T follicular helper cell (primary cell): ENCODE data around the gene KNDC1.
"Not testable (repeated sequence)": the region's sequence is repeated elsewhere in the genome, so short reads cannot be mapped to it uniquely, and the experiment has no call there.

Source experiments
- DNase-seq: peaks from one replicate; pipeline ENCODE4 v3.0.0-alpha.2; 2020; ENCODE audit warnings: low read depth

The KNDC1 gene

GRCh38 chr10:133124357-133125211, 35.4 kb upstream of the KNDC1 start:
- no peak for DNase-seq

DNA sequence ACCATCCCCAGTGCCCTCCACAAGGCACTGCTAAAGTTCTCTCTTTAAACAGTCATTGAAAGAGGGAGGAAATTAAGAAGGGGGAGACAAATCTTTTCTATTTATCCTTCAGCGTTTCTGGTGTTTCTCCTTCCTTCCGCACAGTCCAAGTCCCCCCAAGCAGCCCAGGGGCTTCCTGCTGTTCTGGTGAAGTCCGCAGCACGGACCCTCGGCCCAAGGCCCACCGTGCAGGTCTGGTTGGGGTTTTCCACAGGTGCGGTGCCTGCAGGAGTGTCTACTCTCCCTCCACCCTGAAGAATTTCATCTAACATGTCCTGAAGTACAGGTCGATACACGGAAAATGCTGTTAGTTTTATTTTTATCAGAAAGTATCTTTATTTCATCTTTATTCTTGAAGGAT, 34.1 kb upstream of the KNDC1 start:
- no peak for DNase-seq

GRCh38 chr10:133126431-133127290, 33.4 kb upstream of the KNDC1 start:
- no peak for DNase-seq

- peak; percentile 28 for DNase-seq
Observed at GRCh38 chr10:133127291-133128125, 32.5 kb upstream of the KNDC1 start.

DNA sequence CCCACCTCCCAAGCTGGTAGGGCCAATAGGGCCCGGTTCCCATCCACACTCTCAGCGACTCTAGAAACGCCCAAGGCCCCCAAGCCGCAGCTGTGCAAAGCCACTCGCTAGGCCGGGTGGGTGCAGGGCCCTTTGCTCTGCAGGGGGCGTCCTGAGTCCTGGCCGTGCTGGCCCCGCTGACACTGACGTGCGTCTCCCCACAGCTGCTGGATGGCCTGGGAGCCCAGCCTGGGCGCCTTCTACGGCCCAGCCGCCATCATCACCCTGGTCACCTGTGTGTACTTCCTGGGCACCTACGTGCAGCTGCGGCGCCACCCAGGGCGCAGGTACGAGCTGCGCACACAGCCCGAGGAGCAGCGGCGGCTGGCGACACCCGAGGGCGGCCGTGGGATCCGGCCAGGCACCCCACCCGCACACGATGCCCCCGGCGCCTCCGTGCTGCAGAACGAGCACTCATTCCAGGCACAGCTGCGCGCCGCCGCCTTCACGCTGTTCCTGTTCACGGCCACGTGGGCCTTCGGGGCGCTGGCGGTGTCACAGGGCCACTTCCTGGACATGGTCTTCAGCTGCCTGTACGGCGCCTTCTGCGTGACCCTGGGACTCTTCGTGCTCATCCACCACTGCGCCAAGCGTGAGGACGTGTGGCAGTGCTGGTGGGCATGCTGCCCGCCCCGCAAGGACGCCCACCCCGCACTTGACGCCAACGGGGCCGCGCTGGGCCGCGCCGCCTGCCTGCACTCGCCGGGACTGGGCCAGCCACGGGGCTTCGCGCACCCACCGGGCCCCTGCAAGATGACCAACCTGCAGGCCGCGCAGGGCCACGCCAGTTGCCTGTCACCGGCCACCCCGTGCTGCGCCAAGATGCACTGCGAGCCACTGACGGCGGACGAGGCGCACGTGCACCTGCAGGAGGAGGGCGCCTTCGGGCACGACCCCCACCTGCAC, 31.6 kb upstream of the KNDC1 start:
- no peak for DNase-seq

DNA sequence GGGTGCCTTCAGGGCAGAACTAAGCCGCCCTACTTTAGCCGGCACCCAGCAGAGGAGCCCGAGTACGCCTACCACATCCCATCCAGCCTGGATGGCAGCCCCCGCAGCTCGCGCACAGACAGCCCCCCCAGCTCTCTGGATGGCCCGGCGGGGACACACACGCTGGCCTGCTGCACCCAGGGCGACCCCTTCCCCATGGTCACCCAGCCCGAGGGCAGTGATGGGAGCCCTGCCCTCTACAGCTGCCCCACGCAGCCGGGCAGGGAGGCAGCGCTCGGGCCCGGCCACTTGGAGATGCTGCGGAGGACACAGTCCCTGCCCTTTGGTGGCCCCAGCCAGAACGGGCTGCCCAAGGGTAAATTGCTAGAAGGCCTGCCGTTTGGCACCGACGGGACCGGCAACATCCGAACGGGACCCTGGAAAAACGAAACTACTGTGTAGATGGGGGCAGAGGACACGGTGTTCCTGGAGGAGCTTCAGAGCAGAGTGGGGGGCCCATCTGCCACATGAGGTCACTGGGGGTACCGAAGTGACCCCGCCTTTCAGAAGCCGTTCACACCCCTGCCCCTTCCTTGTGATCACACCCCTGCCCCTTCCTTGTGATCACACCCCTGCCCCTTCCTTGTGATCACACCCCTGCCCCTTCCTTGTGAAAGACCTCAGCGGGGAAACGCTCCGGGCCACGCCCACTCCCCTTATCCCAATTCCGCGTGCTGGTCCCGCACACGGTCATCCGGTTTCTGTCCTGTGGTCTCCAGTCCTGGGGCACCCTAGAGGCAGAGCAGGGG, 30.8 kb upstream of the KNDC1 start:
- DNase-seq = no peak

- no peak for DNase-seq
Observed at GRCh38 chr10:133129859-133130495, 30.0 kb upstream of the KNDC1 start.

DNA sequence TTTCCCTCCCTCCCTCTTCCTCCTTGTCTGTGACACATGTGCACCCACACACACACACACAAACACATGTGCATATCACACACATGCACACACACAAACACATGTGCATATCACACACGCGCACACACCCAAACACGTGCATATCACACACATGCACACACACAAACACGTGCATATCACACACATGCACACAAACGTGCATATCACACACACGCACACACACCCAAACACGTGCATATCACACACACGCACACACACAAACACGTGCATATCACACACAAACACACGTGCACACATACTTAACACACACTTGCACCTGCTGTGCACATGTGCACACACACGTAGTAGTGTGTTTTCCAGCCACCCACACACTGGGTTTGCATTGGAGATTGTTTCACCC, 29.4 kb upstream of the KNDC1 start:
- no peak for DNase-seq

DNA sequence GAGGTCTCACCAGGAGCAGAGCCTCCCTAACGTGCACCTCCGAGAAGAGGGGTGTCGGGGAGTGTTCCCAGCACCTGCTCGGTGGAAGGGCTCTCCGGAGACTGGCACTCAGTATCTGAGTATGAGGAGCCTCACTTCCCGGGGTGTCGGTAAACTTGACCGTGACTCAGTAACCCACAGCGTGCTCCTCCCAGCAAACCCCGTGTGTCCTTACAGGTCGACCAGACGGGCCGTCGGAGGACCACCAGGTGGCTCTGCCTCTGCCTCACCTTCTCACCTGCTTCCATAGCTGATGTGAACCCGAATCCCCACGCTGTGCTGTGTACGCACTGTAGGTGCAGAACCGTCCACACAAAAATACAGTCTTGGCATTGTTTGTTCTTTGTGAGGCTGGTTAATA, 29.0 kb upstream of the KNDC1 start:
- DNase-seq = no peak

DNA sequence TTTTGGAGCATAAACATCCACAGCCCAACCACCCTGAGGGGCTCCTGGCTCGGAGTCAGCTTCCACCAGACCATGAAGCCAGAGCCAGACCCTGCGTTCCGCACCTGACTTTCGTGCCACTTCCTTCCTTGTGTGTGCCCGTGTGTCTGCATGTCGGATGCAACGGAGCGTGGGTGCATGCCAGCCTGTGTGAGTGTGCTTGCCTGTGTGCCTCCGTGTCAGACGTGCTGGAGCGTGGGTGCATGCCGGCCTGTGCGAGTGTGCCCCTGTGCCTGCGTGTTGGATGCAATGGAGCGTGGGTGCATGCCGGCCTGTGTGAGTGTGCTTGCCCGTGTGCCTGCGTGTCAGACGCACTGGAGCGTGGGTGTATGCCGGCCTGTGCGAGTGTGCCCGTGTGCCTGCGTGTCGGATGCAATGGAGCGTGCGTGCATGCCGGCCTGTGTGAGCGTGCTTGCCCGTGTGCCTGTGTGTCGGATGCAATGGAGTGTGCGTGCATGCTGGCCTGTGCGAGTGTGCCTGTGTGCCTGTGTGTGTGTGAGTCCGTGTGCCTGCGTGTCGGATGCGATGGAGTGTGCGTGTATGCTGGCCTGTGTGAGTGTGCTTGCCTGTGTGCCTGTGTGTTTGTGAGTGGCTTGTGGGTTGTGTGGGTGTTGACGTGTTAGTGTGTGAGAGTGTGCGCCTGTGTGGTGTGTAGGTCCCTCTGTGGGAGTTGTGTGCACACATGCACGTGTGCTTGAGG, 28.1 kb upstream of the KNDC1 start:
- DNase-seq = no peak

DNA sequence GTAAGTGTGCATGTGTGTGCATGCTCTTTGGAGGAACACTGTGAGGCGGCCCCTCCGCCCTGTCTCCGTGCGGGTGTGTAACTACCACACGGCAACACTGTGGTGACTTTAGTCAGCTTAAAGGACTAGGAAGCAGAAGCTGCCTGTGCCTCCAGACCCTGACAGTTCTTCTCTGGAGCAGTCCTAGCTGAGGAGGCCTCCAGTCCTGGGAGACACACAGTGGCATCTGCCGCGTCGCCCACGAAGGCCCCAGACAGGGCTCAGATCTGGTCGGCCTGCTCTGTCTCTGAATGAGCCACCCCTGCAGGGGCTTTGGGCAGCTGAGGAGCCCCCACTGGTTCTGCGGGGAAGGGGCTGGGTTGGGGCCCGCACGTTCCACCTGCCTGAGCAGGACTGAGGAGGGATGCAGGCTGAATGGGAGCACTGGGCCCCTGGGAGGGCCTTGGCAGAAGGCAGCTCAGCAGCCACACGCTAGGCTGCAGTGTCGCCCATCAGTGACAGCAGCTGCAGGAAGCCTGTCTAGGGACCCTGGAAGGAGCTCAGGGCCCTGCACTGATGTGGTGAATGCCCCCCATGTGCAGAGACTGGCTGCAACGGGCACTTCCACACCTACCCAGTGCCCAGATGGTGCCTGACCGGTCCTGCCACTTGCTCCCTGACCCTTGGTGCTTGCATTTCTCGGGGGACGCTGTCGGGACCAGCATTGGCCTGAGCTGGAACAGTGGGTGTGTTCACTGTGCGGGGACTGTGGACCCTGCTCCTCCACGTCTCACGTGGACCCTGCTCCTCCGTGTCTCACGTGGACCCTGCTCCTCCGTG, 27.3 kb upstream of the KNDC1 start:
- no peak for DNase-seq

GRCh38 chr10:133133471-133134231, 26.4 kb upstream of the KNDC1 start:
- no peak for DNase-seq

DNA sequence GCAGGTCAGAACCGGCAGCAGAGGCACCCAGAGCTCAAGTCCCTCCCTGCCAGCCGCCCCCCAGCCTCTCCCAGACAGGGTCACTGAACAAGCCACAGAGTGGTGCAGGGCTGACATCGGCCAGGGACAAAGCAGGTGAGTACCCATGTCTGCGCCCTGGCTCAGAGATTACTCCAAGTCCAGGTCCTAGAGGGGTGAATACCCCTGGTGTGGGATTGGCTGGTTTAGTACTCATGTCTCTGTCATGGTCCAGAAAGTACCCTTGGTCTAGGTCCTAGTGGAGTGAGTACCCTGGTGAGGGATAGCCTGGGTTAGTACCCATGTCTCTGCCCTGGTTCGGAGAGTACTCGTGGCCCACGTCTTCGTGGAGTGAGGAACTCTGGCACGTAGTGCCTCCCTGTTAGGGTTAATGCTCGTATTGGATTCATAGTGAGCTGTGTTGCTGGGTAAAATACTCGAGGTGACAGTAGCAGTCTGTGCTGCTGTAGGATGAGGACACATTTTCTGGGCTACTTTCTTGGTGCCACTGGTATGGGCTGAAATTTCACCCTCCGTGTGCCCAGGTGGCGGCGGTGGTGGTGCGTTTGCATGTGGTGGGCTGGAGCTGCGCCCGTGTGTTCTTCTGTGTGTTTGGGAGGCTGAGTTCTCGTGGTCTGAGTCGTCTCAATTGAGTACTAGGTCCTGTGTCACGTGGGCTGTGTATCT, 25.5 kb upstream of the KNDC1 start:
- no peak for DNase-seq

- no peak for DNase-seq
Observed at GRCh38 chr10:133135116-133135465, 24.9 kb upstream of the KNDC1 start.

DNA sequence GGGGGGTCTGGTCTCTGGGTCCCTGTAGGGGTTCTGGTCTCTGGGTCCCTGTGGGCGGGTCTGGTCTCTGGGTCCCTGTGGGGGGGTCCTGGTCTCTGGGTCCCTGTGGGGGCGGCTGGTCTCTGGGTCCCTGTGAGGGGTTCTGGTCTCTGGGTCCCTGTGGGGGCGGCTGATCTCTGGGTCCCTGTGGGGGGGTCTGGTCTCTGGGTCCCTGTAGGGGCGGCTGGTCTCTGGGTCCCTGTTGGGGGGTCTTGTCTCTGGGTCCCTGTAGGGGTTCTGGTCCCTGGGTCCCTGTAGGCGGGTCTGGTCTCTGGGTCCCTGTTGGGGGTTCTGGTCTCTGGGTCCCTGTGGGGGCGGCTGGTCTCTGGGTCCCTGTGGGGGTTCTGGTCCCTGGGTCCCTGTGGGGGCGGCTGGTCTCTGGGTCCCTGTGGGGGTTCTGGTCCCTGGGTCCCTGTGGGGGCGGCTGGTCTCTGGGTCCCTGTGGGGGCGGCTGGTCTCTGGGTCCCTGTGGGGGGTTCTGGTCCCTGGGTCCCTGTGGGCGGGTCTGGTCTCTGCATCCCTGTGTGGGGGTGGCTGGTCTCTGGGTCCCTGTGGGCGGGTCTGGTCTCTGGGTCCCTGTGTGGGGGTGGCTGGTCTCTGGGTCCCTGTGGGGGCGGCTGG, 22.4 kb upstream of the KNDC1 start:
- DNase-seq = not testable (repeated sequence)

DNA sequence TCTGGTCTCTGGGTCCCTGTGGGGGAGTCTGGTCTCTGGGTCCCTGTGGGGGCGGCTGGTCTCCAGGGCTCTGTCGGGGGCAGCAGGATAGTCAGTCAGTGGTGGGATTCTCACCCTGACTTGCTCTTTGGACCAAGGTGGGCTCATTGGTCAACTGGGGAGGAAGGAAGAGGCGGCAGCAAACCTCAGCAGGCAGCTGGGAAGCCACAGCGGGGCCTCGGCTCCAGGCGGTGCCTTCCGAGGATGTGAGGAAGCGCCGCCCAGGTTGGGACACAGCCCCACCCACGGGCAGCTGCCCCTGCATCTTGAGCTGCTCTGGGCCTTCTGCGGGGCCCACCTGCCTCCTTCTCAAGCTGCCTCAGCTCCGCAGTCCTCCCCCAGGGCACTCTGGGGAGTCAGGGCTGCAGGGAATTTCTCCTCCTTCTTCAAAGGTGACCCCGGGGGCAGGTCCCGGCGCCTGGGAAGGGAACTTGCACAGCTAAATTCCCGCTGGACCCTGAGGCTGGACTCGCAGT, 20.4 kb upstream of the KNDC1 start:
- no peak for DNase-seq
